Measurements from ENCODE around the gene ACAP3. TPM values are rescaled to one million over a fixed set of nuclear protein-coding genes. Genes with fewer than 3 reads are reported as not detected.
A peak's percentile ranks its signal among the peaks of the same experiment; 100 is the strongest.
"Not testable (repeated sequence)": the region's sequence is repeated elsewhere in the genome, so short reads cannot be mapped to it uniquely, and the experiment has no call there.

ACAP3 gene
- total RNA-seq, 1 donor from 2014 or later = 106 TPM

DNA sequence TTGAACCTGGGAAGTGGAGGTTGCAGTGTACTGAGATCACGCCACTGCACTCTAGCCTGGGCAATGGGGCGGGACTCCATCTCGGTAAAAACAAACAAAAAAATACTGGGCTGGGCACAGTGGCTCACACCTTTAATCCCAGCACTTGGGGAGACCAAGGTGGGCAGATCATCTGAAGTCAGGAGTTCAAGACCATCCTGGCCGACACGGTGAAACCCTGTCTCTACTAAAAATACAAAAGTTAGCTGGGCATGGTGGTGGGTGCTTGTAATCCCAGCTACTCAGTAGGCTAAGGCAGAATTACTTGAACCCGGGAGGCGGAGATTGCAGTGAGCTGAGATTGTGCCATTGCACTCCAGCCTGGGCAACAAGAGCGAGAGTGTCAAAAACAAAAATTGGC is 8.5 kb upstream of the ACAP3 start:
- not testable (repeated sequence) for DNase-seq (ENCODE audit: low read depth)

DNA sequence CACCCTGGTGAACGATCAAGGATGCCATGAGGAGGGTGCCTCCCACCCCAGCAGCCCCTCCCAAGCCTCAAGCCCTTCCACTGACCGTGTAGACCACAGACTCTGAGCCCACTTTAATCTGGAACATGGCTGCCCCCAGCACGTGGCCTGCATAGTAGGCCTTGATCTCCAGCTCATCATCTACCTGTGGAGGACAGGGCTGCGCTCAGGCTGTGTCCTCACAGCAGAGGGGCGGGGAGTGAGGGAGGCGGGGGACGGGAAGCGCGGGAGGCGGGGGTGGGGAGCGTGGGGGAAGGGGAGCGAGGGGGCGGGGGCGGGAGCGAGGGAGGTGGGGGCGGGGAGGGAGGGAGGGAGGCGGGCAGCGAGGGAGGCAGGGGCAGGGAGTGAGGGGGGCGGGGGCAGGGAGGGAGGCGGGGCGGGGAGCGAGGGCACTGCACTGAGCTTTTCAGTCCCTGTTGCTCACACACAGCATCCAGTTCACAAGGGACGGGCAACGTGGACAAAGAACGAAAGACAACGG is 7.8 kb upstream of the ACAP3 start:
- DNase-seq (ENCODE audit: low read depth) = no peak

DNA sequence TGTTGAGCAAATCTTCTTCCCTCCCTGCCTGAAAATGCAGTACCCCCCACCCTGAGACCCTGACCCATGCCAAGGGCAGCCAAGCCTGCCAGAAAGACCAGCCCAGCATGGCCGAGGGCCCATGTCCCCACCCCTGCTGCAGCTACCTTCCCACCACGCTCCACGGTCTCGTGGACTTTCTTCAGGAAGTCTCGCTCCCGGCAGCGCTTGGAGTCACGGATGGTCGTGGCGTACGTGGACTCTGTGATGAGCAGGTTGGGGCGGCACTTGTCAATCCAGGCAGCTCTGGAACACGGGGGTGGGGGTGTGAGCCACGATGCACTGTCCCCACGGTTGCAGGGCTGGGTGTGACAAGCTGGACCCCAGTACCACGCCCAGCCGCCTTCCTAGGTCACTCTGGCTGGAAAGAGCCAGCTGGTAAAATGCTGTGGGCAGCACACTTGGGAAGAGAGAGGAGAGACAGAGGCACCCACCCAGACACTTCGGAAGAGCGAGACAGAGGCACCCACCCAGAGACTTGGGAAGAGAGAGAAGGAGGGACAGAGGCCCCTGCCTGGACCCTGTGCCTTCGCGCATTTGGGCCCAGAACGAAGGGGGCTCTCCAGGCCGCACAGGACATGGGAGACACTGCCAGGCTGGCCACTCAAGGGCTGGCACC is 7.1 kb upstream of the ACAP3 start:
- no peak for DNase-seq (ENCODE audit: low read depth)

GRCh38 chr1:1314237-1314586 is 6.5 kb upstream of the ACAP3 start:
- no peak for DNase-seq (ENCODE audit: low read depth)

DNA sequence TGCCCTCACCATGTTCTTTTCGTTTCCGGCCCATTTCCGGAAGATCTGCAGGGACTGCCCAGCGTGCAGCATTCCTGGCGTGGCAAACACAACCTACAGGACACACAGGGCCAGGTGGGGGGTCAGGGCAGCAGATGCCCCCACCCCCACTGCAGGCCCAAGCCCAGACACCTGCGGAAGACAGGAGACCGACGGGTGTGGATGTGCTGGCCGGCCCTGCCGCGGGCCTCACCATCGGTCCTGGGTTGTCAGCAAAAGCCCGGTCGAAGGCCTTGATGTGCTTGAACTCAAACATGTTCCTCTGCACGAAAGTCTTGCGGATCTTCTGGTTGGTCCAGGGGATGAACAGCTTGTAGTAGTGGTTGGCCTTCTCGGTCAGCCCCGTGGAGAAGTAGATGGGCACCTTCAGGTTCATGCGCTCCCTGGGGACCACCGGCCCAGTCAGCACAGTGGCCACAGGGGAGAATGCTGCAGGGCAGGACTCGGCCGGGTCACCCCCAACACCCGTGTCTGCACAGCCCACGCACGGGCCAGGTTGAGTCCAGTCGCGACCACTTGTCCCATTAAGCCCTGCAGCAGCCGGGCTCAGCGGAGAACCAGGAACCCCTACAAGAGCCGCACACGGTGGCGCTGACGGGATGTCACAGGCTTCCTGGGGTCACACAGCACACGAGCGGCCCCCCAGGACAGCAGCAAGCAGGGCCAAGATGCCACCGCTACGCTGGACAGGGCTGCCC is 5.9 kb upstream of the ACAP3 start:
- no peak for DNase-seq (ENCODE audit: low read depth)

DNA sequence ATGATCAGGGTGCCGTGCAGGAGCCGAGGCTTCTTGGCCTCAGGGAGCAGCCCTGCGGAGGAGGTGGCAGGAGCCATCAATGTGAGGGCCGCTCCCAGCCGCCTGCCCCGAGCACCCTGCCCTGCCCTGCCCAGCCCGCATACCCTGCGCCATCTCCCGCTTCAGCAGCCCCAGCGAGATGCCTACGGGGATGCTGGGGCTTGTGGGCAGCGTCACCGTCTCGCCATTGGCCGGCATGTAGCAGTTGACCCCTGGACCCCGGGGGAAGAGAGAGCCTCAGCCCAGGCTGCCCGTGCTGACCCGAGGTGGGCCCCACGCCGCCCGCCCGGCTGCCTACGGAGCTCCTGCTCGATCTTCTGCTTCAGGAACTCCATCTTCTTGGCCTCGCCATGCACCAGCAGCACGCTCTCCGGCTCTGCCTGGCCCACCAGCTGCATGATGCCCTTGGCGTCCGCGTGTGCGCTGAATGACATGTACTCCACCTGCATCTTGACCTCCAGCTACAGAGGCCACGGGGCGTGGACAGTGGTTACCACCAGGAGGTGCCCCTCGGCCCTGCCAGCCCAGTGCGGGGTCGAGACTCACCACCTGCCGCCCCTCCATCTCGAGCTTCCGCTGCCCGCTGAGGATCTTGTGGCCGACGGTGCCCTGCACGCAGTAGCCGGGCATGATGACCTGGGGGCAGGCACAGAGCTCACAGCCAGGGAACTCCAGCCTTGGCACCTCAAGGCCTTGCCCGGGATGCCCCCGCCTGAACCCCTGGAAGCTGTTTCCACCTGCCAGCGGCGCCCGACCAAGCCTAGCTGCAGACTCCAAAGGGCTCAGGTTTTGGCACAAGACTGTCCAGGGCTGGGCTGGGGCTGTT is 5.0 kb upstream of the ACAP3 start:
- no peak for DNase-seq (ENCODE audit: low read depth)

GRCh38 chr1:1311107-1312104 is 3.7 kb upstream of the ACAP3 start:
- no peak for DNase-seq (ENCODE audit: low read depth)

DNA sequence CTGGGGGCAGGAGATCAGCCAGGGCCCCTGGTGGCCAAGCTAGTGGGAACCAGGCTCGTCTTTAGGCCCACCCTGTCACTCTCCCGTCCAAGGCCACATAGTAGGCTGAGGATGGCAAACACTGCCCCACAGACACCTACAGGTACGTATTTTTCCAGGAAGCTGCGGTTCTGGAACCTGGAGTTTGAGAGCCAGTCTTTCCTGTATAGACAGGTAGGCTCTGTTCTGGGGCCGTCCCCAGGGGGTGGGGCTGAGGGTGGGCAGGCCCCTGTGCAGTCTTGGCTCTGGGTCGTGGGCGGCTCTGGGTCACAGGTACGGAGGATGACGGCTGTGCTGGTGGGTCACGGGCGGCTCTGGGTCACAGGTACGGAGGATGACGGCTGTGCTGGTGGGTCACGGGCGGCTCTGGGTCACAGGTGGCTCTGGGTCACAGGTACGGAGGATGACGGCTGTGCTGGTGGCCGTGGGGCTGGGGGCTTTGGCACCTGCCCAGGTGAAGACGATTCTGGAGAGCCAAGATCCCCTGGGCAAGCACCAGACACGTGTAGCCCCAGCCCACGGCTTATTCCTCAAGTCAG is 2.8 kb upstream of the ACAP3 start:
- no peak for DNase-seq (ENCODE audit: low read depth)

DNA sequence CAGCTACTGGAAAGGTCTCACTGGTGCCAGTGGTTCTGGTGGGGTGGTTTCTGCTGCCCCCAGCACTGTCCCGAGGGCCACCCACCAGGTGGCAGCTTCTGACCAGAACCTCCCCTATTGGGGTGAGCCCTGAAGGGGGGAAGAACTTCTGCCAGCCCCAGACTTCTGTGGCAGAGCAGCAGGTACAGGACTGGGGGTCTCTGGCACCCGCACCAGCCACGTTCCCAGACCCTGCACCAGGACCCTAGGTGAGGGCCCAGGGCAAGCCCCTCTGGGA is 2.3 kb upstream of the ACAP3 start:
- no peak for DNase-seq (ENCODE audit: low read depth)

DNA sequence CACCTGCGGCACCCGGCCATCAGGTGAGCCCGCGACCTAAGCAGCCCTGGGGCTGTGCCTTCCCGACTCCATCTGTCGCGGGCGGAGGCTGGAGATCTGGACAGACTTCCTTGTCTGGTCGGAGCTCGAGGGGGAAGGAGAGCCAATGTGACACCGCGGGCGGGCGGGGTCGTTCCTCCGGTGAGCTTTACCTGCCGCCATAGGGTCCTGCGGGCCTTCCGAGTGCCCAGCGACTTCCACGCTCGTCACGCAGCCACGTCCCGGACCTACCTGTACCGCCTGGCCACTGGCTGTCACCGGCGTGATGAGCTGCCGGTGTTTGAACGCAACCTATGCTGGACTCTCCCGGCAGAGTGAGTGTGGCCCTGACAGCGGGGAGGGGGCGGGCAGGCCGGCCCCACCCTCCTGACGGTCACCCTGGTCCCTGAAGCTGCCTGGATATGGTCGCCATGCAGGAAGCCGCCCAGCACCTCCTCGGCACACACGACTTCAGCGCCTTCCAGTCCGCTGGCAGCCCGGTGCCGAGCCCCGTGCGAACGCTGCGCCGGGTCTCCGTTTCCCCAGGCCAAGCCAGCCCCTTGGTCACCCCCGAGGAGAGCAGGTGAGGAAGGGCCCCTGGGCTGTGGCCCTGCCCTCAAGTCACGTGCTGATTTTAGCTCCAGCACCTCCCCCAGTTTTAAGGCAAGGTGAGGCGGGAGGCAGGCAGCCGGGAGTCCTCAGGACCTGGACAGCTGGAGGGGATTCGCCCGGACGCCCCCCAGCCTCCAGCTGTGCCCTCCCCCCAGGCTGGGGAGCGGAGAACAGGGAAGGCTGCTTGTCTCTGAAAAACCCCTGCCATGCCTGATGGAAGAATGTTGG is 1.8 kb upstream of the ACAP3 start:
- no peak for DNase-seq (ENCODE audit: low read depth)

GRCh38 chr1:1308756-1309250 is 1.1 kb upstream of the ACAP3 start:
- DNase-seq (ENCODE audit: low read depth) = no peak

- DNase-seq (ENCODE audit: low read depth) = peak; percentile 35
Measured at GRCh38 chr1:1307261-1307922, 338 bp downstream of the ACAP3 start.

DNA sequence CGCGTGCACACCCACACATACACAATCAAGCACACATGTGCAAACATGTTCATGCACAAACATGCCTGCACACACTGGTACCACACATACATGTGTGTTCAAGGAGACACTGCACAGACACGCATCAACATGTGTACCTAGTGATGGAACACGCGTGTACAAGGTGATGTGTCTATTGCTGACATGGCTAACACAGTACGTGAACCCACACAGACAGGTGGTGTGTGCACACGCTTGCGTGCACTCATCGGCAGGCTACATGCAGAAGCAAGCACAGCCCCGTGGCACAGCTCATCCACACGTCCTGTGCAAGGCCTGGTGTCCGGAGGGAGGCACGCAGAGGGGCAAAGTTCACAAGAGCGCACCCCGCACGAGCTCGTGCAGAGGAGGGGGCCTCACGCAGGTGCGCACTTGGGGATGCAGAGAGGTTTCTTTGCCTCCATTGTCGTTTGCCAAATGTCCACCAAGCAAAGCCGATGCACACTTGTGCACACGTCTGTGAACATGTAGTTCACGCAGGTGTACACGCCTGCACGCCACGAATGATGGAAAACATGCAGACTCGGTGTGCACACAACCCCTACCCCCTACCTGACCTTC is 969 bp downstream of the ACAP3 start:
- DNase-seq (ENCODE audit: low read depth) = no peak

DNA sequence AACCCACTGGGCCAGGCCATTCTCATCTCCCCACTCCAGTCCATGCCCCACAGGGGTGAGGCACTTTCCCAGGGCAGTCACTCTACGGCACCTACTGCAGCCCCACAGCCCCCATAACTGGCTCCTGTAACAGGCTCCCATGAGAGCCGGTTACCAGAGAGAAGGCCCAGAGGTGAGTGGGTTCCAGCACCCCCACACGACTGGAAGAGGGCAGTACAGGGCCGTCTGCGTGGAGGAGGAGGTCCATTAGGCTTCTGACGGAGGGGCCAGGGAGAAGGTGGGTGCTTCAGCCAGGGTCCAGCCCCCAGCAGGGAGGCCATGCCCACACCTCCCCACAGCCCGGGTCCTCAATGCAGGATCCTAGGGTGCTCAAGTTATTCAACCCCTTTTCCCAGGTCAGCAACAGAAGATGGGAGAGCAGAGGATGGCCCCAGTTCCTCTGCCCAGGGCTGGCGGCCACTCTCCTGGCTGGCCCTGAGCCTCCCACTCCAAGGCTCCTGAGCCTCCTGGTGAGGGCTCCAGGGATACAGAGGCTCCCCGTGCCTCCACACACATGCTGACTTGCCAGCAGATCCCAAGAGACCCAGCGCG is 1.6 kb downstream of the ACAP3 start:
- peak; percentile 51 for DNase-seq (ENCODE audit: low read depth)

DNA sequence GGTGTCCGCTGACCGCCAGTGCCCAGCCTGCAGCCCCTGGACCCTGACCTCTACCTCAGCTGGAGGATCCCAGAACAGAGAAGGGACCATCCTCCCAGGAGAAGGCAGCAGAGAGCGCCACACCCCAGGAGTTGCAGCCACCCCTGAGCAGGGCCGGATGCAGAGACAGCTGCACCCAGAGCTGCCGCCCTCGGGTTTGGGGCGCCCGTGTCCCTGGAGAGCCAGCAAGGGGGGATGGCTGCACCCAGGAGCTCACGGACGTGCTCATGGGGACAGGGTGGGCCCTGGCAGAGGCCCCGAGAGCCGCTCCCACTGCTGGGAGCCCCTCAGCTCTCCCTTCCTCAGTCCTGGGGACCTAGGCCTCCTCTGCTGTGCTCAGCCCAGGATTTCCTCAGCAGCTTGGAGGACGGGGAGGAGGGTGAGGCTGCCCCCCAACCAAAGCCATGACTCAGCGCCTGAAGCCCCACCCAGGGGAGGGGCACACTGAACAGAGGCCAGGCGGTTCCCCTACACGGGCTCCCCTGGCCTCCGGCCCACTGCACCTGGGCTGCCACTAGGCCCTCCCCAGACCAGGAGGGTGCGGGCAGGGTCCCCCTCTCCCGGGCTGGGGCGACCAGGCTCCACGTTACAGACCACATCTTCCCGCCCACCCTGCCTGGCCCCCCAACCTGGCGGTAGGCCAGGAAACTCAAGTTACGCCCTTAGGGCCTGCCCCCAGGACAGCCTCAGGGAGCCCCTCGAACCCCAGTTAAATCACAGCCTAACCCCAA is 2.2 kb downstream of the ACAP3 start:
- peak; percentile 77 for DNase-seq (ENCODE audit: low read depth)

- peak; percentile 86 for DNase-seq (ENCODE audit: low read depth)
Measured at GRCh38 chr1:1304331-1305299, 3.1 kb downstream of the ACAP3 start.

Measured in myocyte (in vitro differentiated cells).